Mesendoderm (in vitro differentiated cells): ENCODE data around the gene ZNF385D.
A peak's percentile ranks its signal among the peaks of the same experiment; 100 is the strongest.

Experiments used
- DNase-seq: peaks from one replicate; pipeline ENCODE4 v3.0.0; 2013
- H2AK5ac ChIP-seq: 2 replicates; pipeline ENCODE4 v1.6.1; 2013; ENCODE audit warnings: low read length, inconsistent platforms
- H2BK120ac ChIP-seq: 2 replicates; pipeline ENCODE4 v1.6.1; 2013; ENCODE audit warnings: low read depth, mild to moderate bottlenecking, low read length, moderate library complexity, mixed read lengths
- H2BK15ac ChIP-seq: replicated peaks from 2 replicates; pipeline ENCODE4 v1.6.1; 2013; ENCODE audit warnings: low read depth, mild to moderate bottlenecking, moderate library complexity
- H2BK5ac ChIP-seq: 2 replicates; pipeline ENCODE4 v1.6.1; 2013; ENCODE audit warnings: low read length, inconsistent platforms
- H3K18ac ChIP-seq: 2 replicates; pipeline ENCODE4 v1.6.1; 2013; ENCODE audit warnings: mild to moderate bottlenecking, low read length, mixed read lengths
- H3K23ac ChIP-seq: one replicate; pipeline ENCODE4 v1.6.1; 2013; ENCODE audit warnings: low read length
- H3K27ac ChIP-seq: 2 replicates; pipeline ENCODE4 v1.5.1; 2013; ENCODE audit warnings: low read depth, mild to moderate bottlenecking, inconsistent platforms, low read length, moderate library complexity
- H3K27me3 ChIP-seq: 2 replicates; pipeline ENCODE4 v1.6.1; 2013; ENCODE audit warnings: low read length, control low read depth, mild to moderate bottlenecking, inconsistent platforms; ENCODE audit not compliant: insufficient read depth, poor library complexity
- H3K36me3 ChIP-seq: 2 replicates; pipeline ENCODE4 v1.6.1; 2013; ENCODE audit warnings: low read length, inconsistent platforms; ENCODE audit not compliant: control insufficient read depth, insufficient read depth
- H3K4ac ChIP-seq: one replicate; pipeline ENCODE4 v1.6.1; 2013; ENCODE audit warnings: low read depth, mild to moderate bottlenecking, low read length, moderate library complexity
- H3K4me1 ChIP-seq: 2 replicates; pipeline ENCODE4 v1.6.1; 2013; ENCODE audit warnings: low read depth, low read length, inconsistent platforms; ENCODE audit not compliant: control insufficient read depth
- H3K4me2 ChIP-seq: 2 replicates; pipeline ENCODE4 v1.6.1; 2013; ENCODE audit warnings: low read length
- H3K4me3 ChIP-seq: 2 replicates; pipeline ENCODE4 v1.5.1; 2013; ENCODE audit warnings: mild to moderate bottlenecking, low read length
- H3K56ac ChIP-seq: one replicate; pipeline ENCODE4 v1.6.1; 2013; ENCODE audit warnings: low read length
- H3K79me1 ChIP-seq: 2 replicates; pipeline ENCODE4 v1.6.1; 2013; ENCODE audit warnings: low read length, inconsistent platforms
- H3K79me2 ChIP-seq: 2 replicates; pipeline ENCODE4 v1.6.1; 2013; ENCODE audit warnings: mild to moderate bottlenecking, low read length; ENCODE audit not compliant: control insufficient read depth, insufficient read depth
- H3K9ac ChIP-seq: 2 replicates; pipeline ENCODE4 v1.6.1; 2013; ENCODE audit warnings: low read length, inconsistent platforms
- H4K5ac ChIP-seq: one replicate; pipeline ENCODE4 v1.6.1; 2013; ENCODE audit warnings: low read length
- H4K8ac ChIP-seq: one replicate; pipeline ENCODE4 v1.6.1; 2013; ENCODE audit warnings: low read depth, mild to moderate bottlenecking, control low read depth, low read length, moderate library complexity
- WGBS: extraction: QIAGEN DNeasy Blood & Tissue Kit; methylation state at CpG from one replicate; pipeline ENCODE4 v1.1.7; 2013; ENCODE audit warnings: low lambda C conversion rate, missing lambda C conversion rate; ENCODE audit not compliant: insufficient coverage; ENCODE audit errors: extremely low coverage; 5-methylcytosine and 5-hydroxymethylcytosine counted together

ZNF385D gene

DNA sequence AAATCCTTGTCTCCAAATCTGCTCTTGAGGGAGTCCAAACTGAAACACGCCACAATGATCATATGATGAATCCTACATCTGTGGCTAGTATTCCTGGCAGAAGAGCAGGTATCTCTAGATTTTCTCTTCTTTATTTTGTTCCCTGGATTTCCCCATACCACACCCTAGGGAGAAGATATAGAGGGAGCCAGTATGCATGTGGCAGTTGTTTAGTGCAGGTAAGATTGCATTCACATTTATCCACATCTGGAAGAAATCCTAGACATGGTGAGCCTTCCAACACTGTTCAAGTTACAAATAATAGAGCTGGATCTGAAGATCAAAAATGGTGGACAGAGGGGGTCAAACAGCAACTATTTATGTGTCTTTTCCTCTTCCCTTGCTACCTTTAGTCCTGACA lies 316.7 kb downstream of the ZNF385D start:
- Histone ChIP-seq H3K4me3 (no peak overlapping the region), H2BK5ac (no peak overlapping the region), H3K4ac (no peak overlapping the region), H2BK120ac (no peak overlapping the region), H3K27me3 (no peaks in the 10 kb centered on the region), H3K9ac (no peak overlapping the region), H3K18ac (no peak overlapping the region), H2AK5ac (no peak overlapping the region), H3K4me1 (no peaks in the 10 kb centered on the region), H3K56ac (no peak overlapping the region), H2BK15ac (no peak overlapping the region), H3K4me2 (no peak overlapping the region), H4K8ac (no peak overlapping the region), H3K79me1 (no peaks in the 10 kb centered on the region), H3K79me2 (no peaks in the 10 kb centered on the region), H3K23ac (no peak overlapping the region), H3K36me3 (no peaks in the 10 kb centered on the region), H4K5ac (no peak overlapping the region), H3K27ac (no peak overlapping the region)
- no CpG with 5 or more reads among the region's 1 CpG for WGBS
- DNase-seq = no peak

DNA sequence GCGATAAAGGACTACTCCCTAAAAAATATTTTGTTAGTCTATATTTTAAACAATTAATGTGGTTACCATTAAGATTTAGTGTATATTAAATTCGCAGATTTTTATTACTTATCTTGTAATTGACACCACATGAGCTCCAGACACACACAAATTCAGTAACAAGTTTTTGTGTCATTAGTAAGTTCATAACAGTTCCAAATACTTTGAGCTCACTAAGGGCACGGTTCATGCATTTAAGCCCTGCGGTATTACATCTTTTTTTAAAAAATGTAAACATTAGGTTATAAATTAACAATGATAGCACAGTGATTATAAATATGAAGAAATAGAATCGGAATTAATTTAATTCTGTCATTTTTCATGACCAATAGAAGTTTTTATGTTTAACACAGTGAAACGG lies 317.3 kb downstream of the ZNF385D start:
- H3K4me2 ChIP-seq = no peak overlapping the region
- no peak overlapping the region for H3K18ac ChIP-seq
- no peak overlapping the region for H3K56ac ChIP-seq
- no peak overlapping the region for H2BK15ac ChIP-seq
- no peak overlapping the region for H3K23ac ChIP-seq
- no peaks in the 10 kb centered on the region for H3K79me1 ChIP-seq
- no peaks in the 10 kb centered on the region for H3K27me3 ChIP-seq
- H3K79me2 ChIP-seq = no peaks in the 10 kb centered on the region
- H3K27ac ChIP-seq = no peak overlapping the region
- H3K4me1 ChIP-seq = no peaks in the 10 kb centered on the region
- no peak overlapping the region for H2AK5ac ChIP-seq
- H3K4ac ChIP-seq = no peak overlapping the region
- no peaks in the 10 kb centered on the region for H3K36me3 ChIP-seq
- no peak overlapping the region for H3K9ac ChIP-seq
- no peak overlapping the region for H2BK120ac ChIP-seq
- no peak for DNase-seq
- no peak overlapping the region for H3K4me3 ChIP-seq
- WGBS = 100% methylated on average over 1 of the region's 6 CpGs
- no peak overlapping the region for H2BK5ac ChIP-seq
- H4K5ac ChIP-seq = no peak overlapping the region
- H4K8ac ChIP-seq = no peak overlapping the region

DNA sequence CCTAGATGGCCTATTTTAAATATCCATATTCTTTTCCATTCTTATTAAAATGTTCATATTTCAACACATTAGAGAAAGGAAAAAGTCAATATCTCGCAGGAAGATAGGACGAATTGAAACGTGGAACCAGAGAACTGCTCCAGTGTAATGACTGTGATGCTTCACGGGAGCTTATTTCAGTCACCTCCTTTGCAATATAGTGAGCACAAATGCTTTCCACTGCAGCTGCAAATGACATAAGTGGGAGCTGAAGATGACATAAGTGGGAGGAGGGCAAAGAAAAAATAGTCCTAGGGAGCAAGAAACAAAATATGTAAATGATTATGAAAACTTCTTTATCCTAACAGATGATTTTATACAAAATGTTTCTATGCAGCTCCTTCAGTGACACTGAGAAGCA lies 324.1 kb downstream of the ZNF385D start:
- no CpG with 5 or more reads among the region's 4 CpGs for whole genome bisulfite sequencing
- no peaks in the 10 kb centered on the region for H3K27me3 ChIP-seq

DNA sequence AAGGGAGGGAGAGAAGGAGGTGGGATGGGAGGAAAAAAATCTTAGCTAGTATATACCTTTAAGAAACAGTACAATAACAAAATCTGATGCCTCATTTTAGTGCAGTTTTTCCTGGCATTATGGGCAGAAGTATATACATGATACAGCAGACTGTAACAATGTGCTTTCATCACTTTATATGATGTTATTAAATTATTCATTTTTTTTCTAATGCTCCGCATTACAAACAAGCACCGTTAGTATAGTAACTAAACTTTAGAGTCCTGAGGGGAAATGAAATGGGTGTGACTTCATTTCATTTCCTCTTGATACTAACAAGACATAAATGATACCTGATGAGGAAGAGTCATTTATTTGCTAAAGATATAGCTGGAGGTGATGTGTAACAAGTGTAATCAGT lies 325.3 kb downstream of the ZNF385D start:
- Histone ChIP-seq H2BK15ac (no peak overlapping the region), H3K36me3 (no peaks in the 10 kb centered on the region), H3K56ac (no peak overlapping the region), H2AK5ac (no peak overlapping the region), H3K79me2 (no peaks in the 10 kb centered on the region), H3K9ac (no peak overlapping the region), H3K4me1 (no peaks in the 10 kb centered on the region), H3K4me2 (no peak overlapping the region), H3K4ac (no peak overlapping the region), H3K27ac (no peak overlapping the region), H3K18ac (no peak overlapping the region), H2BK5ac (no peak overlapping the region), H4K5ac (no peak overlapping the region), H3K4me3 (no peak overlapping the region), H4K8ac (no peak overlapping the region), H3K27me3 (no peaks in the 10 kb centered on the region), H3K79me1 (no peaks in the 10 kb centered on the region), H3K23ac (no peak overlapping the region), H2BK120ac (no peak overlapping the region)
- no peak for DNase-seq
- no CpG with 5 or more reads among the region's 2 CpGs for WGBS

More for the DNA sequence above, 324.1 kb downstream of the ZNF385D start:
- no peak overlapping the region for H3K4ac ChIP-seq
- no peak overlapping the region for H4K8ac ChIP-seq
- no peak overlapping the region for H2BK15ac ChIP-seq
- no peak overlapping the region for H3K9ac ChIP-seq
- H3K18ac ChIP-seq = no peak overlapping the region
- no peak overlapping the region for H3K23ac ChIP-seq
- no peak overlapping the region for H3K56ac ChIP-seq
- H3K4me1 ChIP-seq = no peaks in the 10 kb centered on the region
- no peak overlapping the region for H2BK120ac ChIP-seq
- no peaks in the 10 kb centered on the region for H3K79me2 ChIP-seq
- no peak overlapping the region for H4K5ac ChIP-seq
- no peak overlapping the region for H3K4me2 ChIP-seq
- H3K4me3 ChIP-seq = no peak overlapping the region
- DNase-seq = no peak
- no peaks in the 10 kb centered on the region for H3K36me3 ChIP-seq
- no peak overlapping the region for H2BK5ac ChIP-seq
- H3K27ac ChIP-seq = no peak overlapping the region
- H2AK5ac ChIP-seq = no peak overlapping the region
- H3K79me1 ChIP-seq = no peaks in the 10 kb centered on the region

DNA sequence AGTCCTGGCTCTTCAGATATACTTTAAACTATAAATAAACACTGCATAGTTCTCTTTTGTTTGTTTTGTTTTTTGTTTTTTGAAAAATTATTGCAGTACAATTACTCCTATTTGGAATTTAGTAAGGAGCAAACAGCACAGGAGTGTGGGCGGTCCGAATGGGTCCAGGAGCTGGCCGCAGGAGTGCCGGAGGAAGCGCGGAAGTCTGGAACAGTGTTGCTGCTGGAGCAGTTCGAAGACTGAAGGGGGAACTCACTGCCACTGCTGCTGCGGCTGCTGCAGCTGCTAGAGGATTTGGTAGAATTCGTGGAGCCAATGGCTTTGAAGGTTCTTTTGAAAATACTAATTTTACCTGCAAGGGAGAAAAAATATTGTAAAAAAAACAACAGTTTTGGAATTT lies 329.9 kb downstream of the ZNF385D start:
- no peak overlapping the region for H2BK15ac ChIP-seq
- H3K79me1 ChIP-seq = no peaks in the 10 kb centered on the region
- H2BK5ac ChIP-seq = no peak overlapping the region
- no peak overlapping the region for H3K27ac ChIP-seq
- DNase-seq = no peak
- H3K4me3 ChIP-seq = no peak overlapping the region
- no peak overlapping the region for H3K4me2 ChIP-seq
- H4K8ac ChIP-seq = no peak overlapping the region
- H3K4ac ChIP-seq = peak overlapping the region; percentile 68
- no peak overlapping the region for H3K56ac ChIP-seq
- no peaks in the 10 kb centered on the region for H3K79me2 ChIP-seq
- no peak overlapping the region for H3K23ac ChIP-seq
- H2BK120ac ChIP-seq = no peak overlapping the region
- H3K9ac ChIP-seq = no peak overlapping the region
- no peak overlapping the region for H2AK5ac ChIP-seq
- no peak overlapping the region for H4K5ac ChIP-seq
- WGBS = no CpG with 5 or more reads among the region's 9 CpGs
- H3K4me1 ChIP-seq = no peaks in the 10 kb centered on the region
- no peaks in the 10 kb centered on the region for H3K36me3 ChIP-seq
- H3K18ac ChIP-seq = no peak overlapping the region
- no peaks in the 10 kb centered on the region for H3K27me3 ChIP-seq

DNA sequence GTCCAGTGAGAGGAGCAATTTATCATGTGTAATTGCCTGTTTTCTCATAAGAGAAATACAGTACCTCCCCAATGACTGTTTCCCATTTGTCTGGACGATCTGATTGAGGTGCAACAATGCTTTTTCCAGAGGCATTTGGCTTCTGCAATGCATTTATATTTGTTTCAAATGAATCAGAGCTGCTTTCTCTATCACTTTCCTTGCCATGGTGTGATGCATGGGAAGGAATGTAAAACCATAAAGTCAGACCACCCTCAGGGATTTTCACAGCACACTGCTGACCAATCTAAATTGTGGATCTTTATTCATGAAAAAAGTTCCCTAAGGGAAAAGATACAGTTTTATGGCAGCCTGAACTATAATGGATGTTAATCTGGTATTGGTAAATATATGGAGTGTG lies 333.0 kb downstream of the ZNF385D start:
- Histone ChIP-seq H2AK5ac (no peak overlapping the region), H3K4me2 (no peak overlapping the region), H3K27me3 (no peaks in the 10 kb centered on the region), H3K27ac (no peak overlapping the region), H4K8ac (no peak overlapping the region), H3K4me1 (no peaks in the 10 kb centered on the region), H2BK120ac (no peak overlapping the region), H3K18ac (no peak overlapping the region), H3K9ac (no peak overlapping the region), H3K23ac (no peak overlapping the region), H2BK5ac (no peak overlapping the region), H3K4ac (no peak overlapping the region), H2BK15ac (no peak overlapping the region), H3K4me3 (no peak overlapping the region), H3K36me3 (no peaks in the 10 kb centered on the region), H3K79me1 (no peaks in the 10 kb centered on the region), H4K5ac (no peak overlapping the region), H3K79me2 (no peaks in the 10 kb centered on the region), H3K56ac (no peak overlapping the region)
- WGBS = no CpG with 5 or more reads among the region's 1 CpG
- DNase-seq = no peak
